ENCODE results near the gene KLHDC4.
"Not testable (repeated sequence)": the region's sequence is repeated elsewhere in the genome, so short reads cannot be mapped to it uniquely, and the experiment has no call there.

KLHDC4 gene

DNA sequence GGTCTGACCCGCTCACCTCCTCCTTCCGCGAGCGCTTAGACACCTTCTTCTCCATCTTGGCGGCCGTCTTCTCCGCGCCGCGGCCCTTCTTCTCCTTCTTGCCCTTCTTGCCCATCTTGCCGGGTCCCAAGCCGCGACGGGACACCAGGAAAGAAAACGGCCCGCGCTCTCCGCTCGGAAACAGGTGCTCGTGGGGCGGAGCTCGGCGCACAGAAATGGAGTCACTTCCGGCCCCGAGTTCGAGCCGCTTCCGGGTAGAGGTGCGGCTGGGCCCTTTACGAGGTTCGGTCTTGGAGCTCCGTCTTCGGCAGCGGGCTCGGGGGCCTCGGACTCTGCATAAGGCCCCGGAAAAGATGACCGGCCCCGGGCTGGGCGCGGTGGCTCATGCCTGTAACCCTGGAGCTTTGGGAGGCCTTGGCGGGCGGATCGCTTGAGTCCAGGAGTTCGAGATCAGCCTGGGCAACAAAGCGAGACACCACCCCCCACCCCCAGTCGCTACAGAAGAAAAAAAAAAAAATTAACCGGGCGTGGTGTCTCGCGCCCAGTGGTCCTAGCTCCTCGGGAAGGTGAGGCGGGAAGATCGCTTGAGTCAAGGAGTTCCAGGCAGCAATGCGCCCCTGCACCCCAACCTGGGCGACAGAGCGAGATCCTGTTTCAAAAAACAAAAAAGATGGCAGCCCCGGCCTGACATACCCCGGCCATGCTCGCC, at the start of gene KLHDC4:
KLHDC4 (minus strand) TSS at position 211 of the 709 bp plus-strand sequence; CDS start at position 115, 96 bp downstream.
- DNase-seq (ENCODE audit: low spot score), result peak; percentile 88

DNA sequence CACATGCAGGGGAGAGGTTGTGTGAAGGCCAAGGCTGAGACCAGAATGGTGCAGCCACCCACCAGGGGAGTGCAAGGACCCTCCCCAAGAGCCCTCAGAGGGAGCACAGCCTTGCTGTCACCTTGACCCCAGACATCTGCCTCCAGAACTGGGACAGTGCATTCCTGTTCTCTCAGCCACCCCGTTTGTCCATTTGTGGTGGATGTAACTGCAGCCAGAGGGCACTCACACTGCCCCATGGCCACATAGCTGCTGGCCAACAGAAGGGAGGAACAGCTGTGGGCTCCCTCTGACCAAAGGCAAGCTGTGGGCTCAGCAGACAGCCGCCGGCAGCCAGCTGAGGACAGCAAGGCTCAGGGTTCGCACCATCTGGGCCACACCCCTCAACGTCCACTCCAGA, 49.8 kb upstream of the KLHDC4 start:
- DNase-seq (ENCODE audit: low spot score), result no peak

DNA sequence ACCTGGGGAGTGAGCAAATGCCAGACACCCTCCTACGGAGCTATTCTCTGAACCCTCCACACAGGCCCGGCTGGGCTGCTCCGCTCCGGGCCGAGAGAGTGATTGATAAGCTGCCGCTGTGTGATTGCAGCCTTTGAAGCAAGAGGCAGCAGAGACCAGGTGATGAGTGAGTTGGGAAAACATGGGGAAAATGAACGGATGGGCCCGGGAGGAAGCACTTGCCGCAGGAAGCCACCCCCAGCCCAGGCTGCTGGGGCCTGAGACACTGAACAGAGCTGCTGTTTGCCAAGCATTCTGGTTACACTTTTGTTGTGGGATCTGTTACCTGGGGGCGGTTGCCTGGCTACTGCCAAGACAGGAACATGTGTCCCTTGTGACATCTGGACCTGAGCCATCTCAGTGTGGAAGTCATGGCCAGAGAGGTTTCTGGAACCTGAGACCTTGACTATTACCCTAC, 46.4 kb upstream of the KLHDC4 start:
- no peak for DNase-seq (ENCODE audit: low spot score)

DNA sequence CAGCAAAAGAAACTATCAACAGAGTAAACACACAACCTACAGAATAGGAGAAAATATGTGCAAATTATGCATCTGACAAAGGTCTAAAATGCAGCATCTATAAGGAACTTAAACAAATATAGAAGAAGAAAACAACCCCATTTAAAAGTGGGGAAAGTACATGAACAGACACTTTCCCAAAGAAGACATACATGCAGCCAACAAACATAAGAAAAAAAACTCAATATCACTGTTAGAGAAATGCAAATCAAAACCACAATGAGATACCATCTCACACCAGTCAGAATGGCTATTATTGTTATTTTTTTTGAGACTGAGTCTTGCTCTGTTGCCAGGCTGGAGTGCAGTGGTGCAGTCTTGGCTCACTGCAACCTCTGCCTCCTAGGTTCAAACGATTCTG, 45.7 kb upstream of the KLHDC4 start:
- DNase-seq (ENCODE audit: low spot score), result not testable (repeated sequence)

DNA sequence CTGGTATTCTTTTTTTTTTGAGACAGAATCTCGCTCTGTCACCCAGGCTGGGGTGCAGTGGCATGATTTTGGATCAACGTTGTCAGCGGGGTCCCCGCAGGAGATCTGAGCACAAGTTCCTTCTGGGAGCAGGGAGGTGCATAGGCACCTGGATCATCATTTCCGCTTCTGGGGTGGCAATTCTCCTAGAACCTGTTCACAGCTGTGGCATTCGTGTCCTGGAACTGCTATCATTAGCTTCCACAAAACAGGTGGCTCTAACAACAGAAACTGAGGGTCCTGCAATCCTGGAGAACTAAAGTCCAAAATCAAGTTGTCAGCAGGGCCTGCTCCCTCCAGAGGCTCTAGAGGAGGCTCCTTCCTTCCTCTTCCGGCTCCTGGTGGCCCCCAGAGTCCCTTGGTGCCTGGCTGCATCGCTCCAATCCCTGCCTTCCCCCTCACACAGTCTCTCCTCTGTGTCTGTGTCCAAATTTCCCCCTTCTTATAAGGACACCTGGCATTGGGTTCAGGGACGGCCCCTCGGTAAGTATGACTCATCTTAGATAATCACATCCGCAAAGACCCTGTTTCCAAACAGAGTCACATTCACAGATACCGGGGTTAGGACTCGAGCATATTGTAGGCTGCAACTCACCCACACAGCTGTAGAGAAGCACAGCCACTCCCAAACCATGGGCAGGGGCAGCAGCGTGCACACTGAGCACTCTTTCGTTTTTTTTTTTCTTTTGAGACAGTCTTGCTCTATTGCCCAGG, 43.5 kb upstream of the KLHDC4 start:
- no peak for DNase-seq (ENCODE audit: low spot score)

DNA sequence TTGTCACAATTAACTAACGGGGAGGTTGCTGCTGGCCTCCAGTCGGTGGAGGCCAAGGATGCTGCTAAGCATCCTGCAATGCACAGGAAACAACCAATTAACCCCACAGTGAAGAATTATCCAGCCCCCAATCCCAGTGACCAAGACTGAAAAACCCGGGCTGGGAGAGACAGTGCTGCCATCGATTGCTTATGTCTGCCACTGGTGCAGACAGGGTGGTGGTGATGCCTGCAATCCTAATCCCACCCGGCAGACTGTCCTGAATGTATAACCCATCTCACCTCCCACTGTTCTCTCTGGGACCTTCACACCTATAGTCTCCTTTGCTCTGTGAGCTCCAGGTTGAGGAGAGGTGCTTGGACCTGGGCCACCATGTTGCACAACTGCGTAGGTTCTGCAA, 42.3 kb upstream of the KLHDC4 start:
- no peak for DNase-seq (ENCODE audit: low spot score)

DNA sequence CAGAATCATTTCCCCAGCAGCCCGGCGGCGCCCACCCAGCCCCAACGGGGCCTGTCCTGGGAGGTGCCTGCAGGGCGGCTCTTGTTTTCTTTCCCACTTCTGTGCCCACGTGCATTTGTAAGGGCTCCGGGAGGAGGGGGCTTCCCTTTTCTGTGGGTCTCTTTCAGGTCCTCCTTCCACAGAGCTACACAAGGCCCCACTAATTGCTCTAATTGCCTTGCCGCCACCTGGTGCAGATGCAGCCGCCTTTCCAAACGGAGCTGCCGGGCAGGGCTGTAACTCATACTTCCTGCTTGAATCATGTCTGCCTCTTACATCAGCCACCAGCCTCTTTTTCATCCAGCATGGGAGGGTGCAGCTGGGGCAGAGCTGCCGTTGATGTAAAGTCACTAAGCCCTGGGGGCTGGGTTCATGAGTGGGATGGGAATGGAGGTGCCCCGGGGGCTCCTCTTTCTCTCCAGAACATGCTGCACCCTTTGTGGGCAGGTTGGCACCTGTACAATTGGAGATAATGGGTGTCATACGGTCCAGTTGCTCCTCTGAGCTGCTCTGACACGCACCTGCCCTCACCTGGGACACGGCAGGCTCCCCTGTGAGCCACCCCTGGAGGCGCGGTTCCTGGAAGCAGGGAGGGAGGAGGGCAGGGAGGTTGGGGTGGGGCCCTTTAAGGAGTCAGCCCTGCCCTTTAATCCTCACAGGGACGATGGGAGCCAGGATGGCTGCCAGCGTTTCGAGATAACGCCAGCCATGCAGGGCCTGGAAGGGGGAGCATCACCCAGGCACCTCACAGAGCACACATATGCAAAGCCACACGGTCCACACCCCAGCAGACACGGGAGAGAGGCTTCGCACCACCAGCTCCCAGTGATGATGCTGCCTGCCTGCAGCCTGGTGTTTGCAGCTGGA, 41.1 kb upstream of the KLHDC4 start:
- DNase-seq (ENCODE audit: low spot score), result peak; percentile 68

DNA sequence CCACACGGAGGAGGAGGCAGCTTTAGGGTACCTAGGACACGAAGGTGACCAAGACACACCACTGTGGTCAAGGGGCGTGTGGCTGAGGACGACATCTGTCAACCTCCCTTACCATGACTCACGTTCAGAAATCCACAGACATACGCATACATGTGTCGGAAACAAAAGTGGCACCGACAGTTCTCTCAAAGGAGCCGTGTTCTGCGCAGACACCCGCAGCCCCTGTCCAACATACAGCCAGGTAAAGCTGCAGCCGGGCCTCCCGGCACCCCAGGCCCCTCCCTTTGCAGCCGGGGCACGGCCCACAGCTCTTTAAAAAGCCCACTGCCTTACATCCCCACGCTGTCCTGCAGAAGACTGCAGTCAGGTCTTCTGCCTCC, 40.5 kb upstream of the KLHDC4 start:
- DNase-seq (ENCODE audit: low spot score), result no peak

DNA sequence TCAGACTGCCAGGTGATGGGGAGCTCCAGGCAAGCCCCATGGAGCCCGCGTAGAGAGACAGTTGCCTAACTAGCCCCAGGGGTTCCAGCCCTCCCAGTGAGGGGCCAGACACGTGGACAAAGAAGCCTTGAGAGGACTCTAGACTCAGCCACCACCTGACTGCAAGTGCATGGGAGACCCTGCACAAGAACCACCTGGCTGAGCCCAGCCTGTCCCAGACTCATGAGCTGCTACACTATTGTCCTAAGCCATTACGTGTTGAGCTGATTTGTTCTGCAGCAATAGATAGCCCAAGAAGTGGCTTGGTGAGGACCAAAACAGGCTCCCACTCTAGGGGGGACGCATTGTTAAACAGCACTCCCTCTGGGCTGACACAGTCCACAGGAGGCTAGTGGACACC, 37.6 kb upstream of the KLHDC4 start:
- no peak for DNase-seq (ENCODE audit: low spot score)

DNA sequence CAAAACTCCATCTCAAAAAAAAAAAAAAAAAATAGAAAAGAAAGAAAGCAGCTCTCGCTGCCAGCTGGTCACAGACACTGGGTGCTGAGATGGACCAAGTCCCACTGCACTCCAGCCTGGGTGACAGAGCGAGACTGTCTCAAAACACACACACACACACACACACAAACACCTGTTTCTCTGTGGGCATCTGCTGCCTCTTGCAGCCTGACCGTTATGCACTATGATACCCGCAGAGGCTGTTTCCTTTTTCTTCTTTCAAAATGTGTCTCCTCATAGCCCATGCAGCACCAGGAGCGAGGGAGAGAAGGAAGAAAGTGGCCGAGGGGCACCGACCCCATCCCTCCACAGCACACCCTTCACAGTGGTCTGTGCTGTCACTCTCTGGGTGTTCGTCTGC, 36.9 kb upstream of the KLHDC4 start:
- no peak for DNase-seq (ENCODE audit: low spot score)

DNA sequence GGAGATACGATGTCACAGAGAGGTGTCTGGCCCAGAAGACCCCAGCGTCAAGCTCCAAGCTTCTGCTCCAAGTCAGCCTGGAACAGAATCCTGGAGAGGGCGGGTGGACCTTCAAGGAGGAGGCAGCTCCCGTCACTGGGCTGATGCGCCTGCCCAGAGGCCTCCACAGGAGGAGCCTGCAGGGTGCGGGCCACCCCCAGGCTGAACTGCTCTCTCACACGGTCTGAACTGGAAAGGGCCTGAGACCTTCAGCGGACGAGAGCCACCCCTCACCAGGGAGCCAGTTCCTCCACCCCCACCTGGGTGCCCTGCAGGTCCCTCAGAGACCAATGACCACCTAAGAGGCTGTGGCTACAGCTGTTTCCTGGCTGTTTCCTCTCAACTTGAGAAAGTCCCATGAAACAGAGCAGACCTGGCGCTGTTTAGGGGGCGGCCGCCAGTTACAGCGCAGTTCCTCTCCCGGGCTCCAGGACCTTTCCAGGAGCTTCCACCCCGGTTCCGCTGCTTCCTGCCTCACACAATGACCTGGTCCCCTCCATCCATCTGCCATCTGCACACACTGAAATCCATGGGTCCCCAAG, 36.0 kb upstream of the KLHDC4 start:
- DNase-seq (ENCODE audit: low spot score), result no peak

DNA sequence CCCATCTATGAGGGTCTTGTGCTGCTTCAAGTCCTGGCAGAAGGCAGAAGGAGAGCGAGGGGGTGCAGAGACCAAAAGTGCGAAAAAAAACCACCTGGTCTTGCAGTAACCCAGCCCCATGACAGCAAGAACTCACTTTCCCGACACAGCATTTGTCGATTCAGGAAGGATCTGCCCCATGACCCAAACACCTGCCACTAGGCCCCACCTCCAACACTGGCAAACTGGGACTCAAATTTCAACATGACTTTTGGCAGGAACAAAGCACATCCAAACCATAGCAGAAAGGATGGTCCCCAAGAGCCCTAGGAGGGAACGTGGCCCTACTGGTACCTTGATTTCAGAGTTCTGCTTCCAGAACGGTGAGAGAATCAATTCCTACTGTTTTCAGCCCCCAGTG, 34.7 kb upstream of the KLHDC4 start:
- DNase-seq (ENCODE audit: low spot score), result no peak

DNA sequence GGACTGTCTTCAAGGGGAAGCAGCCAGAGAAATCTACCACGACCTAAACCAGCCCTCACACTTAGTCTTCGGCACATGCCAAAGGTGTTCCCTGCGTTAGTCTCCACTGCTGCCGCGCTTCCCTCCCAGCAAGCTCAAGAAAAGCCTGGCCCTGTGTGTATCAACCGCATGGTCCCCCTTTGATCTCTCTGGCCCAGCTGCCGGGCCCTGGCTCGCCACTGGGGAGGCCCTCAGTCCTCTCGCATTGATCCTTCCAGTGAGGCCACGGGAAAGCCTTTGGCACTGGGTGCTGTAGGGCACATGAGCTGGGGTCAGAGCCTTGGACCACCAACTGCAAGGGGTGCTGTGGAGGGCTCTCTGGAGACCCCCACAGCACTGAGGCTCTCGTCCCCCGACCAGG, 29.6 kb upstream of the KLHDC4 start:
- DNase-seq (ENCODE audit: low spot score), result no peak

DNA sequence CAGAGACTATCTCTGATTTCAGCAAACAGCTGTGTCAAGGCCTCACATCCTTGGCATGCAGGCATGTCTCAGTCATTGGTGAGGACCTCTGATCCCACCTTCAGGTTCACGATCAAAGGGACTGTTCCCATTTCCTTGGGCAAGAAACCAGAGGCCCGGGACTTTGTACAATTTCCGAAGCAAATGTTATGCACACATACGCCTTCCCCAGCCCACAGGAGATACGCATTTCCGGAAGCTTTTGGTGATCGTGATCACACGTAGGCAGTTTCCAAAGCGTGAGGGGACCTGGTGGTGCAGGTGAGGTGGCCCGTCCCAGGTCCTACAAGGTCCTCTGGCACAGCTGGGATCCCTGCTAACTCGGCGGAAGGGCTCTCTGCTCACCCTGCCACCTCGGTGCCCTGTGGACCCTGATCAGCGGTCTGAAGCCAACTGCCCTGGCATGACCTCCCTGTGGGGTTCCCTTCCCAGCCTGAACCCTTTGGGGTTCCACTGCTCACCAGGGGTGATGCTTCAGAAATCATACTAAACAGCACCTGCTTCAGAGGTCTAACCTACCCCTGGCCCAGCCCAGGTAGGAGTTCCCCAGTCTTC, 28.8 kb upstream of the KLHDC4 start:
- DNase-seq (ENCODE audit: low spot score), result no peak

DNA sequence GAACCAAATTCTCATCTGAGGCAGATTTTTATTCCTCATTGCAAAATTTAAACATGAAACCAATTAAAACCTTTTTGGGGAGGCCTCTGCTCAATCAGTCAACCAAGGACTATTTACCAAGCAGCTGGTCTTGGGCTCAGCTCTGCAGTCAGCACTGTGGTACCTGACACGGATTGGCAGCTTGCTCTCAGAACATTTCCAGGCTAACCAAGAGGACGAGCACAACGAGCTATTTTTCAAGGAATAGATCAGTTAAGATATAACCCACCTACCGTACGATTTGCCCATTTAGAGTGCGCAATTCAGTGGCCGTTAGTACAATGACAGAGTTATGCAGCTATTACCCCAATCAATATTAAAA, 26.4 kb upstream of the KLHDC4 start:
- DNase-seq (ENCODE audit: low spot score), result no peak

DNA sequence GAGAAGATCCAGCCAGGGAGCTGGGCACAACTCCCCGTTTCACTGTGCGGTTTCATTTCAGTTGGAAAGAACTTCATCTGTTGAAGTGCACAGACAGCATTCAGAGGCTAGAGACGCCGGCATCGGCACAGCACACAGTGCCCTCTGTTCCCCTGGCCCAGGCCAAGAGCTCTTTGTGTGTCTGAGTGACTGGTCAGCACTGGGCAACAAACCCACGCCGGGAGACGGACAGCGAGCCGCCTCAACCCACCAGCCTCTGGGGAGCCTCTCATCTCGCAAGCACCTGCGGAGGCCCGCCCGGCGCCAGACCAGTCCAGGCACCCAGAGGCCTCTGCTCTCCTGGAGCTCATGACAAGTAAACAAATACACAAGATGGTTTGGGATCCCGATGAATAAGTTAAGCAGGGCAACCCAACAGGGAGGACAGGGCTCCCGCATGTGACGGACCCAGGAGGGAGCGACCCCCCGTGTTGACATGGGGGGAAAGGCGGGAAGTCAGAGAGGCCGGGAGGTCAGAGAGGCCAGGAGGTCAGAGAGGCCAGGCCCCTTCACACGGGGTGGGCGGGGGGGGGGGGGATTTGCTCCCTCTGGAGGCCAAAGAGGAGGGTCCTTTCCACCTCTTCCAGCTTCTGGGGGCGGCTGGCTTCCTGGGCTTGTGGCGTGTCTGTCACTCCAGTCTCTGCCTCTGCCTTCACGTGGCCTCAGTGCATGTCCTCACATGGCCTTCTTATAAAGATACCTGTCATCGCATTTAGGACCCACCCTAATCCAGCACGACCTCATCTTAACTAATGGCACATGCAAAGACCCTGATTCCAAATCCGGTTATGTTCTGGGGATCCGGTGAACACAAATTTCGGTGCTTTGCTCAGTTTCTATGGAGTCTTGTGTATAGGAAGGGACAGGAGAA, 25.8 kb upstream of the KLHDC4 start:
- no peak for DNase-seq (ENCODE audit: low spot score)

DNA sequence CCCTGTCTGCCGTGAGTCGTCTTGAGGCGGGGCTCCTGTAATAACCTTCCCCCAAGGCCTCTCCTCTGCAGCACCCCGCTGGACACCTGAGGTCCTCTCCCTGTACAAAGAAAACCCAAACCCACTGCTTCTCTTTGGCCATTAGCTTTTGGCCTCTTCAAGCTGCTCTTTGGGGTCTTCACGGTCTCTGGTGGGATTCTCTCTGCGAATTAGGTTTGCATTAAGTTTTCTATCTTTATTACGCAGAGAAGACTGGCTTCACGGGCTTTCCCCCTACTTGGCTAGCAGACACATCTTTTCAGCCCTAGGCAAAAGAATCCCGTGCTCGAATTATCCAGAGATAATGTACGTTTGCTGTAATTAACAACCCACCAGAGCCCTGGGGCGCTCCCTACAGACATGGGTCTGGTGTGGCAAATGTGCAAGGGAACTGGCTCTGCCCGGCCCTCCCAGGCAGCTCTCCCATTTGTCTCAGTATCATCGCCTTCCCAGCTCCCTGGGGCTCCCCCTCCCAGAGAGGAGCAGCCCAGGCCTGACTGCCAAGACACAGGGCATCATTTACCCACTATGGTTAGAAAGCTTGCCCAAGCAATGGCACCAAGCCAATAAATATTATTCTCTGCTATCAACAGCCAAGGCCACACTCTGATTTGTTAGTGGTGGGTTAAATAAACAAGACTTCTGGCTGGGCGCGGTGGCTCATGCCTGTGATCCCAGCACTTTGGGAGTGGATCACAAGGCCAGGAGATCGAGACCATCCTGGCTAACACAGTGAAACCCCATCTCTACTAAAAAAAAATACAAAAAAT, 24.7 kb upstream of the KLHDC4 start:
- no peak for DNase-seq (ENCODE audit: low spot score)

DNA sequence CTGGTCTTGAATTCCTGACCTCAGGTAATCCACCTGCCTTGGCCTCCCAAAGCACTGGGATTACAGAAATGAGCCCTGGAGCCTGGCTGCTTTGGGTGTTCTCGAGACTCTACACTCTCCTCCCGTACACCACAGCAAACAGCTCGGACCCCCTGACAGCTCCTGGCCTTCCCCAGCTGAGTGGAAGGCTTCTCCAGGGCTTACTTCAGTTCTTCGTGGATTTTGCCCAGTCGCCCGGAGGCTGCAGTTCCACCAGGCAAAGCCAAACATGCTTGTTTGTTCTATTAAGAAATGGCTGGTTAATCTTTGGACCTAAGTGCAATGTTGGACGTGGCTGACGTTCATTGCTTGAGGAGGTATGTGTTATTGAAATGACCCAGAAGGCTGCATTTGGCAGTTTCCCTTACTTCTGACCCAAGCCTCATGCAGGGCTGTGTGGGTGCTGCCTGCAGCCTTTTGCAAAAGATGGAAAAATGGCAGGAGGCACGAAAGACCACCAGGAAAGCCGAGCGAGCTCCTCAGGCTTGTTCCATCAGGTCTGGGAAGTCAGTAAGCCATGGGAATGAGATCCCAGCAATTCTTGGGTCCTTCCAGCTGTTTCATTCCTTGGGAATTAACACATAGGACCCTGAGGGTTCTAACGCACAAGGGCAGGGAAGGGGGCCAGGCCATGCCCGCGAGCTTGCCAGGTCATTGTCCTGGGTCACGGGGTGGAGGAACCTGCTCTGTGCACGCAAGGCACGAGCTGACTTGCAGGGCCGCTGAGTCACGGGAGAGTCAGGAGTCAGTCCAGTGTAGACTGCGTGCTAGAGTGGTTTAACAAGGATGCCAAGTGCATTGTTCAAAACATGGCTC, 23.9 kb upstream of the KLHDC4 start:
- no peak for DNase-seq (ENCODE audit: low spot score)
